HL-60/S4 treated with phorbol 12-myristate 13-acetate at 8.2 ng/mL for 4 days and 3 days (cell line): Measurements from ENCODE around the gene PLA2G2F.

Source experiments
- in situ Hi-C: fragments of 300-500 bp; cut with MboI; formaldehyde crosslinking; loops from 2 replicates; pipeline ENCODE4 v1.15.0; 2022; ENCODE audit warnings: low sequenced_read_pairs

Gene PLA2G2F

DNA sequence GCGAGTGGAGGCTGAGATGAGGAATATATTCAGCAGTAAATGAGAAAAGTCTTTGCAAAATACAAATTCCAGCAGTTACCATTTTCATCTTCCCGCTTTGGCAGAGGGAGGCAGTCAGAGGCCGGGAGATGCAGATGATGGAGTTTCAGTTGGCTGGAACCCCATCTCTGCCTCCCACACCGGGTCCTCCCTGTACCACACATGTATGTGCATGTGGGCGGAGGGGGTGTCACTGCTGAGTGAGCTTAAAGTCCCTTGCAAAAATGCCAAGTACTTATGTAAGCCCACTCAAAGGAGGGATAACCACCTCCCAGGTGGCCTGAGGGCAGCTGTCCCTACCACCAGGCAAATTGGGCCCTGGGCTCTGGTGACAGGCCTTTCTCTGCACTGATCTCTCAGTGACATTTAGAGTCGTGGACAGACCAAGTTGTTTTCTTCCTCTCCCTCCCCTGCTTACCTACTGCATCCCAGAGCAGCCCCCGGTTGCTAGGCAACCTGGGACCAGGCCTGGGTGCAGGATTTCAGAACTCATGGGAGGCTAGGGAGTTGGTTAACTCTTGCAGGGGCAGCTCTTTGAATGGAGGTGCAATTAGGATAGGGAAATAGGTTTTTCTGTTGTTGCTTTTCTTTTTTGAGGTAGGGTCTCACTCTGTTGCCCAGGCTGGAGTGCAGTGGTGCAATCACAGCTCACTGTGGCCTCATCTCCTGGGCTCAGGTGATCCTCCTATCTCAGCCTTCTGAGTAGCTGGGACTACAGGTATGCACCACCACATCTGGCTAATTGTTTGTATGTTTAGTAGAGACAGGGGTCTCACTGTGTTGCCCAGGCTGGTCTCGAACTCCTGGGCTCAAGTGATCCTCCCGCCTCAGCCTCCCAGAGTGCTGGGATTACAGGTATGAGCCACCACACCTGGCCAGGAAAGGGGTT is 29.7 kb downstream of the PLA2G2F start:
- in situ Hi-C loops = no loop called here

DNA sequence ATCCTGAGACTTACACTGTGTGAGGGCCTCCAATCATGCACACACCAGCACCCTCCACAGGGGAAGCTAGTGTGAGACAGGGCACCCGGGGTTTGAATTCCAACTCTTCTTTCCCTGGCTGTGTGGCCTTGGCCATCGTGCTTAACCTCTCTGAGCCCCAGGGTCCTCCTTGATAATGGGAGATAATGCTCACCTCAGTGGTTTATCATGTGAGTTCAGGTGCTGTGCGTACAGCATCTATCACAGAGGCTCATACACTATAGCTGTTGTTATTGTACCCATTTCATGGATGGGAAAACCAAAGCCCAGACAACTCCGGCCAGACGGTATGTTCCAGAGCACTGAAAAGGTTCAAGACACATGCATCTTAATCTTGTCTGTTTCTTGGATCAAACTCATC is 30.8 kb downstream of the PLA2G2F start:
- in situ Hi-C loops = no loop called here

DNA sequence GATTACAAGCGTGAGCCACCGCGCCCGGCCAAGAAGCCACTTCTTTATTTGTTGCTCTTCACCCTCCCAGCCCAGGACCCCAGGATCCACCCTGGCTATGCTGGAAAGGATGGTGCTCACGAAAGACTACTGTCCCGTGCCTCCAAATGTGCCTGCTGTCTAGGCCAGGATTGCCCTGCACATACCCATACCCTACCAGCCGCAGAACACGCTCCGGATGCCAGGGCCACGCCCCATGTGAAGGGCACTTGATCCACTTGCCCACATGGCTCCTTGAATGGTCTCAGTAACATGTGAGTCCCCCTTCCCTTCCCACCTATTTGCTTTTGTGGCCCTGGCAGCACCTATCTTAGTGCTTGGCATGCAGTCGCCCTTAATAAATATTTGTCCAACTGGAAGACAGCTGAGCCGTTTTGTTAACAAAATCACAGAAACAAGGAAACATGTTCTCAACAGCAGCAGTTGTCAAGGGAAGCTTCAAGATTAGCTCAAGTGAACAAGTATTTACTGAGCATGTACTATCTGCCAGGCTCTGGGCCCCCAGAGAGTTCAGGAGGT is 33.0 kb downstream of the PLA2G2F start:
- in situ Hi-C loops = no loop called here

DNA sequence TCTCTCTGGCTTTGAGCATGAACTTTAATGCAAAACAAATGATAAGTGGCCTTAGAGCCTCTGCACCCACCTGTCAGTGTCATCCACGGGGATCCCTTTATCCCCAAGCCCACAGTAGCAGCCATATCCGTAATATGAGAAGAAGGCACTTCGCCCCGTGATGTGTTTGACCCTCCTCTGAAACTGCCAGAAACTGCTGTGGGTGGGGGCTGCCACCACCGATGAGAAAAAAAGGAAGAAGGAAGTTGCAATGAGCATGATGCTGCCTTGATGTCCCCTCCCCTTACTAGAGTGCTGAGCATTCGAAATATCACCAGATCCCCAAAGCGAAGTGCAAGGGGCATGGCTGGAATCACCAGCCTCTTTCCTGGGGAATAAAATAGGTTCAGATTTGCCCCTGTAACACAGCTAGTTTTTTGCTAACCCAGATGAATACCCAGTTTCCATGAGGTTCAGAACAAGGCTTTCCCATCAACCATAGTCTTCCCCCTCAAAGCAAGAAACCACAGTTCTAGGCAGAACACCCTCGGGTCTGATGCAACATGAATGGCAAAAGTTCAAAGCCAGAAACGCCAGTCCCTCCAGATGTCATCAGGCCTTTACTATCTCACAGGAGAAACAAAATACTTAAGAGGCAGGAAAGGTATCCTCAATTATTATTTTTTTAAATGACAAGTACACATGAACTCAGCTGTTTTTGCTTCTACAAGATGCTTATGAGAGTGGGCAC is 36.0 kb downstream of the PLA2G2F start:
- in situ Hi-C loops = no loop called here

DNA sequence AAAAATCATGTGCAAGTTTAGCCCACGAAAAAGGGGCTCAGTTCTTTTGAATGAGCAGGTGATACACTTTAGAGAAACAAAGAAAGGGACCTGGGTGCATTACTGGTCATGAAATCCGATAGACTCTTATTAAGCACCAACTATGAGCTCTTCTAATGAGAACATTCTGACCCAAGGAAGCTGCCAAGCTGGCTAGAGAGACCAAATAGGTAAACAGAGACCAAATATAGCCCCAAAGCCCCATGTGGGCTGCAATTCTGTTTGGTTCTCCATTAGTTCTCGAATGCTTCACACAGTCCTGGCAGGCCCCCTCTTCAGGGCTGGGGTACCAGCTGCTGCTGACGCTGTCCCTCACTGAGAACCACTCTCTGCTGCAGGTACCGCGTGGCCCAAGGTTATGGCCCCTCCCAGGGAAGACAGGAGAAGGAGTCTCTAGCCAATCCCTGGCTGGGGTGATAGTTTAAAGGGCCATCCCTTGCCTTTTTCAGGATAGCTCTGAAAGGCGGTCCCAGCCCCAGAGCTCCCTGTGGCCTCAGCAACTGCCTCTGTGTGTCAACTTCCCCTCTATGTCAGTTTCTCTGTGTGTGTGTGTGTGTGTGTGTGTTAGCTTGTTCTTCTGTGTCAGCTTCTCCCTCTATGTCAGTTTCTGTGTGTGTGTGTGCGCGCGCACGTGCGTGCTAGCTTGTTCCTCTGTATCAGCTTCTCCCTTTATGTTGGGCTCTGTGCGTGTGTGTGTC is 39.7 kb downstream of the PLA2G2F start:
- in situ Hi-C loops = no loop called here

DNA sequence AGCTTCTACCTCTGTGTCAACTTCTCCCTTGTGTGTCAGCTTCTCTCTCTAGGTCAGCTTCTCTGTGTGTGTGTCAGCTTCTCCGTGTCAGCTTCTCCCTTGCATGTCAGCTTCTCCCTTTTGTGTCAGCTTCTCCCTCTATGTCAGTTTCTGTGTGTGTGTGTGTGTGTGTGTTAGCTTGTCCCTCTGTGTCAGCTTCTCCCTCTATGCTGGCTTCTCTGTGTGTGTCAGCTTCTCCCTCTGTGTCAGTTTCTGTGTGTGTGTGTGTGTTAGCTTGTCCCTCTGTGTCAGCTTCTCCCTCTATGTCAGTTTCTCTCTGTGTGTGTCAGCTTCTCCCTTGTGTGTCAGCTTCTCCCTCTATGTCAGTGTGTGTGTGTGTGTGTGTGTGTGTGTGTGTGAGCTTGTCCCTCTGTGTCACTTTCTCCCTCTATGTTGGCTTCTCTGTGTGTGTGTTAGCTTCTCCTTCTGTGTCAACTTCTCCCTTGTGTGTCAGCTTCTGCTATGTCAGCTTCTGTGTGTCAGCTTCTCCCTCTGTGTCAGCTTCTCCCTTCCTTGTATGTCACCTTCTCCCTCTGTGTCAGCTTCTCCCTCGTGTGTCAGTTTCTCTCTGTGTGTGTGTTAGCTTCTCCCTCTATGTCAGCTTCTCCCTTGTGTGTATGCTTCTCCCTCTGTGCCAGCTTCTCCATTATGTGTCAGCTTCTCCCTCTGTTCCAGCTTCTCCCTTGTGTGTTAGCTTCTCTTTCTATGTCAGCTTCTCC is 40.4 kb downstream of the PLA2G2F start:
- in situ Hi-C loops = no loop called here

DNA sequence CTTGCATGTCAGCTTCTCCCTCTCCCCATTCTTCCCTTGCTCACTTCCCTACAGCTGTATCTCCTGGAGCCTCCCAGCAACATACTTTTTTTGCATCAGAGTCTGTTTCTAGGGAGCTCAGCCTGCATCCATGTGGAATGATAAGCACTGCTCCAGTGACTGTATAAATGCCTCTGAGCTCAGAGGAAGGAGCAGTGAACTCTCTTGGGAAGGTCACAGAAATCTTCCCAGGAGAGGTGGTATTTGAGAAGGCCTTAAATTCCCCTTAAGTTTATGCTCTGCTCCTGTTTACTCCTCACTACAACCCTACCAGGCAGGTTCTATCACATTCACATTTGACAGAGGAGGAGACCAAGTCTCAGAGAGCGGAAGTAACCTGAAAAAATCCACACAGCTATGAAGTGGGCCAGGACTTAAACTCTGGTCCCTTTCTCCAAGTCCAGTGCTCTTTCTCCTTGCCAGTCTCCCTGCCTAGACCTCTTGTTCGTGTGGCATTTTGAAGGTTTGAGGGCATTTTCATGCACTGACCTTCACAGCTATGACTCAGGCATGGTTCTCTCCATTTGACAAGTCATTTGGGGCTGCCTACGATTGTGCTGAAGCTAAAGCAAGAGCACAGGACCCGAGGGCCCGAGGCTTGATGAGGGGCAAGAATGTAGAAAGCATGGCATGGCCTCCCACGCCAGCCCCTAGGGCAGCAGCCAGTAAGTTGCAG is 41.2 kb downstream of the PLA2G2F start:
- in situ Hi-C loops = no loop called here

DNA sequence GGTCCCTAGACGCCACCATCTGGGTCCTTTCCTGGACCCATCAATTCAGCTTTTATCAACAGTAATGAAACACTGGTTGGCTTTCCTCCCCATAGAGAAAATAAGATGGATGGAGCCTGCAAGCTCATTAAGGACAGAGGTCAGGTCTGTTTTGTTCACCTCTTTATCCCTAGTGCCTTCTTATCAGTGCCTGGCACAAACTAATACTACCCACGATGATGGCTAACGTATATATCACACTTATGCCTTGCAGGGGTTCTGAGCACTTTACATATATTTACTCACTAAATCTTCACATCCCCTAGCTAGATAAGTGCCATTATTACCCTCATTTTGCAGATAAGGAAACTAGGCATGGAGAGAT is 41.7 kb downstream of the PLA2G2F start:
- in situ Hi-C loops = no loop called here

DNA sequence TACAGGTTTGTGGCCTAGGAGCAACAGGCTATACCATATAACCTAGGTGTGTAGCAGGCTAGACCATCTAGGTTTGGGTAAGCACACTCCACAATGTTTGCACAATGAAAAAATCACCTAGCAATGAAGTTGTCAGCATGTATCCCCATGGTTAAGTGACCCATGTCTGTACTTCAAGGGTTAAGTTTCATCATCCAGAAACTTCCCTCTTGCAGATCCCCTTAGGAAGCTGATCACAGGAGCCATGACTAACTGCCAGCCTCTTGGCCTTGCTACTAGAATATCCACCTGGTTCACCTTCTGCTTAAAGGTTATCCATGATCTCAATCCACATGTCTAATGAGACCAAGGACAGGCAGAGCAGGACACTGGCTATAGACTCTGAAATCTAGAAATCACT is 43.3 kb downstream of the PLA2G2F start:
- in situ Hi-C loops = no loop called here

DNA sequence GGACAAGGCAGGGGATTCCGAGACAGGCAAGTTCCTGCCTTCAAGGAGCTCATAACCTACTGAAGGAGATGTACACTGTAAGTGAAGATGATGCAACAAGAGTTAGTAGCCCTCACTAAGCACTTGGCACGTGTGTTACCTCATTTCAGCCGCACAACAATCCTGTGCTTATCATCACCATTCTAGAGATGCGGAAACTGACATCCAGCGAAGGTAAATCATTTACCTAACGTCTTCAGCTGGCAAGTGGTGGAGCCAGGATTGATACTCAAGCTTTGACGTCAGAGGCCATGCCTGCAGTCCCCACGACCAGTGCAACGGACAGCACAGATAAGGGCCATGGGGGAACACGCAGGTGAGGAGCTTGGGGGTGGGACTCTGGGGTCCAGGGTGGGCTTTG is 43.9 kb downstream of the PLA2G2F start:
- in situ Hi-C loops = no loop called here

DNA sequence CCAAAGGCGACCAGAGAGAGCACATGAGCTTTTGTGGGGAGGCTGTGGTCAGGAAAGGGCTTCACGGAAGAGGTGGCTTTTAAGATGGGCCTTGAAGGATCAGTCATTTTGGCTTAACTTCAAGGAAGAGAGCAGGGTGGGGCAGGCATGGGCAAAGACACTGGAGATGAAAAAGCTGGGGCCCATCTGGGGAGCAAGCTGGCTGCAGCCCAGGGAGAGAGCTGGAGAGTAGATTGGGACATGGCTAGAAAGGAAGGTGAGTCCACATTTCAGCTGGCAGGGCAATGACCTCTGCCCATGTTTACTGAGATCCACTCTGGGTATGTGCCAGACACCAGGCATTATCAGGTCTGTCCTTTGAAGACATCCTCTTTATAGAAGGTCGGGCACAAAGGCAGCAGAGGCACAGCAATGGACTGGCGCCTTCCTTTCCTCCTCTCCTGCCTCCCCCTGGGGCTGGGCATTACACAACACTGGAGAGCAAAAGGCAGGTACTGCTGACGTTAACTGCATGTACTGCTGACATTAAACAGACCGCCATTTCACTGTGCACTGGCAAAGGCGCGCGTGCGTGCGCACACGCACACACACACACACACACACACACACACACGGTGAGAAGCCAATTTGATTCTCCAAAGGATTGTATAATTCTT is 44.6 kb downstream of the PLA2G2F start:
- in situ Hi-C loops = no loop called here

DNA sequence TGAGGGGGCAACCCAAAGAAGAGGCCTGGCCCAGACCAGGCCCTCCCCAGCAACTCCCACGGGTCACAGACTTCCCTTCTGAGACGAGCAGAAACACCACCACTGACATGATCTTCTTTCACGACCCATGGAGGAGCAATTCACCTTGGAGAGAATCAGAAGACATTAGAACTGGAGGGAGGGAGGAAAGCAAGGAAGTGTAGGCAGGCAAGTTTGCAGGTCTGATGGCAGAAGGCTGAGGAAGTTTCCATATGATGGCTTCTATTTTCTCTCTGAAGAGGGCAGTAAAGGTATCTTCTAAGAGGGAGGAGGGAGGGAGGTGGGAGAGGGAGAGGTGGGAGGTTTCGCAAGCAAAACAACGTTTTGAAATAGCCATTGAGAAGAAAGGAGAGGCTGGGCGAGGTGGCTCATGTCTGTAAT is 45.4 kb downstream of the PLA2G2F start:
- in situ Hi-C loops = no loop called here

DNA sequence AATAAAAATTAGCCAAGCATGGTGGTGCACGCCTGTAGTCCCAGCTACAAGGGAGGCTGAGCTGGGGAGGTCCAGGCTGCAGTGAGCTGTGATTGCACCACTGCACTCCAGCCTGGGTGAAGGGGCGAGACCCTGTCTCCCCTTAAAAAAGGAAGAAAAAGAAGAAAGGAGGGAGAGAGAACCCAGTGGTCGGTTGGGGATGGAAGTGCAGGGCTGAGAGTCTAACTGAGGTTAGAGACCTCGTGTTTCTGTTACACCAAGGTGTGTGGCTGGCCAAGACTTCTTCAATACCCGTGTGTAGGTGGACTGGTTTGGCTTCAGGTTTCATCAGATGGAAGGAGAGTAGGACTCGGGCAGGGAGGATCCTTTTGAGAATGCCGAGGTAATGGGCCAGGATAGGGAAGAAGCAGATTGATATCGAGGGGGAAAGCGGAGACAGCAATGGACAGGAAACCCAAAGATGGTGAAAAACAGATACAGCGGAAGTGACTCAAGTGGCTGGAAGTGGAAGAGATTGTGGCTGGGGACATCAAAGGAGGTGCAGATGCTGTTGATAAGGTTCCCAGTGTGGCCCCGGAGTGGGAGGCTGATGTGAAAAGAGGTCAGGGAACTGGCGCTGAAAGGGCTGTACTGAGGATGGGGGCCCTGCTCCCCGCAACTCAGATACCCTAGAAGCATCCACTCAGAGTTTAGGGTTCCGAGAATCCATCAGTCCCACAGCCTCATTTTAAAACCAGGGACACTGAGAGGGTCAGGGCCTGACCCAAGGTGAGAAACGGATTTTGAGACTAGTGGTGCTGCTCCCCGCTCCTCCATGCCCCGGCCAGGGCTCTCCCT is 46.1 kb downstream of the PLA2G2F start:
- in situ Hi-C loops = no loop called here

DNA sequence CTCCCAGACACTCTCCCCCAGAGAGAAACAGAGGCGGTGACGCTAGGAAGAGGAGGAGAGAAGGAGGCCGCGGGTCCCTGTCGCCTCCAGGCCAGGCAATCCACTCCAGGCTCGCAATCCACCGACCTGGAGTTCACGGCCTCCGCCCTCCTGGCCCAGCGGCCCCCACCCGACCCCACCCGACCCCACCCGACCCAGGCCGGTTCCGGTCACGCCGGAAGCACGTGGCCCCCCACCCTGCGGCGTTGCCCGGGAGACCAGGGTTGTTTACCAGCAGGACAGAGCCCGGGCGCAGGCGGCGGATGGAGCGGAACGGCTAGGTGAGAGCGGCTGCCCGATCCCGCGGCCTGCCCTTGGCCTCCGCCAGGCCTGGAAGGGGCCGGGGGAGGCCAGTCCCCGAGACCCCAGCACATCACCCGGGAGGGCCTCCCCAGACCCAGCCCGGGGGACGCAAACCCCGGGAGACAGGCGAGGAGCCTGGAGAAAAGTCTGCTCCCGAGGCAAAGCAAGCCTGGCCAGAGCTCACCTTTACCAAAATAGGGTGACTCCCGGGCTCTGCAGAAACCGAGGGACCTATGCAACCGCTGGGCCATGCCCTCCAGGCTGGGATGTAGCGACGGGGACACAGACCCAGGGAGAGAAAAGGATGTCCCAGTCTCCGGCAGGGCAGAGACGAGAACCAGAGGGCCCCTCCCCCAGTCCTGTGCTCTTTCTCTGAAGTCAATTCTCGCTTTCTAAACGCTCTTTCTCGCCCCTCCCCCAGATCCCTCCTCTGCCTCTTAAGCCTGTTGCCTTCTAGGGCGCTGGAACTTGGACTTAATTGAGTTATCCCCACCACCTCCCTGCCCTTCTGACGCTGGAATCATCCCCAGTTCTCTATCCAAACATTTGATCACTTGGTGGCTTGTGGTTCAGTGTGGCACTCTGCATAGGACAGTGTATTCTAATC is 47.0 kb downstream of the PLA2G2F start, which contains the start of the genes PLA2G2C and UBXN10:
Gene PLA2G2C (minus strand): TSS at position 685 of the 949 bp plus-strand sequence. CDS start 9,155 bp downstream, outside the sequence.
Gene UBXN10 (plus strand): TSS at position 263 of the 949 bp plus-strand sequence. CDS start 4,466 bp downstream, outside the sequence.
- in situ Hi-C loops = no loop called here

DNA sequence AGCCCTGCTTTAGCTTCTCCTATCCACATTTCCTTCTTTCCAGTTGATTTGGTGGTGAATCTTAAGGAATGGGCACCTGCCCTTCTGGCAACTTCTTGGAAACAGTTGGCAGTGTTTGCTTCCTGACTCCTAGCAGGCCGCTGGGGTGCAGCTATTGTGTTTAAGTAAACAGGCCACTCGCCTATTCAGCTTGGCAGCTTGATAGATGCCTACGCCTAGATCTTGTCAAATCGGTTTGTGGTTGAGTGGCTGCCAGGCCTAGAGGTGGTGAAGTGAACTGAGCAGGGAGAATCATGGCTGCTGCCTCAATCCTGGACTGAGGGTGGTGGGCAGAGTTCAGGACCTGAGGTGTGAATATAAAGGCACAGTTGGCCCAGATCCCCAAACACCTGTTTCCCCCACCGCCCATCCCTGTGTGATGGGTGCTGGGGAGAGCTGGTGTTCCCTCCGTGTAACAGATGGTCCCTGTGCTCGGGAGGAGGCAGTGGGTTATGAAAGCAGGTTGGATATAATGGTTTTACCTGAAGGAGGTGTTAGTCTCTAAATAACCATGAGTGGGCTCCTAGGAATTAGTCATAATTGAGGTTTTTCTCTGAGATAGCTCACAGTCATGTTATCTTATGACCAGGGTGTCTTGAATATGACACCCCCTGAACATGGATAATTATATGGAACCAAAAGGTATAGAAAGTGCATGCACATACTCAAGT is 48.1 kb downstream of the PLA2G2F start:
- in situ Hi-C loops = no loop called here

DNA sequence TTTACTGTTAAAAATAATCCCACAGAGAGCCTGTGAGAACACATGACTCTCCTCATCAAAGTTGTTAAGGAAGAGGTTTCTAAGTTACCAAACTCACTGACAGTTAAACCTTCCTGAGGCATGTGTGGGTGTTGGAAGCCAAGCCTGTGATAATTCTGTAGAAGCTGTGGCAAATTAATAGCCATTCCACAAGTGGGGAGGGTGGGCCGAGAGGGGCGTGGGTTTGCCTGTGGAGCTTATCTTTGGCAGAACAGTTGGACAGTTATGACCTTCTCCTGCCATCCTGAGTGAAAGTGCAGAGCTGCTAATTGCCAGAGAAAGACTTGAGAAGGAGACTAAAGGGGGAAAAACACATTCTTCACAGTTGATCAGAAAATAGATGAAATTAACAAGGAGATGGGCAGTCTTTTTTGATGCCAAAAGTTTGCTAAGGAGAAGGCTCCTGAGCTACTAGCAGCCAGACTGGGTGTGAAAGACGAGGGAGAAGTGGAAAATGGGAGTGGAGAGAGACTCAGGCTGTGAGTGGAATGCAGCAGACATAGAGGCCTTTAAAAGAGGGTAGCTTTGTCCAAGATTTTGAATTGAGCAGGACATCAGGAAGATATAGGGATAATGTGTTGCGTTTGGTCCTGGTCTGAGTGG is 48.8 kb downstream of the PLA2G2F start:
- in situ Hi-C loops = no loop called here
